Hypothalamus (tissue), 51 donors: ENCODE results near the gene REC8.
"Not testable (repeated sequence)": the region's sequence is repeated elsewhere in the genome, so short reads cannot be mapped to it uniquely, and the experiment has no call there.

ENCODE experiments used
- DNase-seq, 51 donors: peaks; one replicate each; lab custom pipeline; 2025; lab: John Stamatoyannopoulos, UW

Gene REC8

GRCh38 chr14:24196071-24197055 lies 24.5 kb downstream of the REC8 start:
- DNase-seq: peak in 1 of 51 donors; percentile 34

GRCh38 chr14:24197056-24197450 lies 25.2 kb downstream of the REC8 start:
- no peak for DNase-seq

DNA sequence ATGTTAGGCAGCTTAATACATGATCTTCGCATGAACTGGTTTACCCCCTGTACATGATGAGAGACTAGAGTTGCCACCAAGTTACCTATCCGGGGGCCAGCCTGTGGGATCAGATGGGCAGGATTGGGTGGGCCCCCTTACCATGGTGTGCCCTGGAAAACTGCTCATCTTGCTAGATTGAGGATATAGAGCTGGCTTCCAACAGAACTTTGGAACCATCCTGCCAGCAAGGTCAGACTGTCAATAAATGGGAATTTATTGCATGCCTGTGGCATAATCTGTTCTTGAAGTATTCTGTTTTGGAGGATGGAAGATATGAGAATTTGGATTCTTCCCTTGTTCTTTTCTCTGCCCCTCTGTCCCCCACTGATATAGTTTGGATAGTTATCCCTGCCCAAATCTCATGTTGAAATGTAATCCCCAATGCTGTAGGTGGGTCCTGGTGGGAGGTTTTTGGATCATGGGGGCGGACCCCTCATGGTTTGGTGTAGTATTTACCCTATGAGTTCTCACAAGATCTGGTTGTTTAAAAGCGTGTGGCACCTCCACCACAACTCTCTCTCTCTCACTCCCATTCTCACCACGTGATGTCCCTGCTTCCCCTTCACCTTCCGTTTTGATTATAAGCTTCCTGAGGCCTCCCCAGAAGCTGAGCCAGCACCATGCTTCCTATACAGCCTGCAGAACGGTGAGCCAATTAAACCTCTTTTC lies 27.1 kb downstream of the REC8 start:
- no peak for DNase-seq

- not testable (repeated sequence) for DNase-seq
Measured at GRCh38 chr14:24202538-24202937, 30.7 kb downstream of the REC8 start.

DNA sequence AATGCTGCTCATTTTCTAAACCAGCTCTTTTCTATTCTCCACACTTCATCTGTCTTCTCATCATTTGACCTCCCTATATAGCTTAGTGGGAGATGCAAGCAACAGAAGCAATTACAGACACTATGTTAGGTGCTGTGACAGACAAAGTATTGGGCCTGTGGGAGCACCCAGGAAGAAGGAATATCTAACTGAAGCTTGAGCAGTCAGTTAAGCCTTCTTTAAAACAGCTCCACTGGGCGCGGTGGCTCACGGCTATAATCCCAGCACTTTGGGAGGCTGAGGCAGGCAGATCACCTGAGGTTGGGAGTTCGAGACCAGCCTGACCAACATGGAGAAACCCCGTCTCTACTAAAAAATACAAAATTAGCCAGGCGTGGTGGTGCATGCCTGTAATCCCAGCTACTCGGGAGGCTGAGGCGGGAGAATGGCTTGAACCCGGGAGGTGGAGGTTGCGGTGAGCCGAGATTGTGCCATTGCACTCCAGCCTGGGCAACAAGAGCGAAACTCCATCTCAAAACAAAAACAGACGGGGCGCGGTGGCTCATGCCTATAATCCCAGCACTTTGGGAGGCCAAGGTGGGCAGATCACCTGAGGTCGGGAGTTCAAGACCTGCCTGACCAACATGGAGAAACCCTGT lies 31.5 kb downstream of the REC8 start:
- not testable (repeated sequence) for DNase-seq

GRCh38 chr14:24204163-24205146 lies 32.6 kb downstream of the REC8 start:
- no peak for DNase-seq

DNA sequence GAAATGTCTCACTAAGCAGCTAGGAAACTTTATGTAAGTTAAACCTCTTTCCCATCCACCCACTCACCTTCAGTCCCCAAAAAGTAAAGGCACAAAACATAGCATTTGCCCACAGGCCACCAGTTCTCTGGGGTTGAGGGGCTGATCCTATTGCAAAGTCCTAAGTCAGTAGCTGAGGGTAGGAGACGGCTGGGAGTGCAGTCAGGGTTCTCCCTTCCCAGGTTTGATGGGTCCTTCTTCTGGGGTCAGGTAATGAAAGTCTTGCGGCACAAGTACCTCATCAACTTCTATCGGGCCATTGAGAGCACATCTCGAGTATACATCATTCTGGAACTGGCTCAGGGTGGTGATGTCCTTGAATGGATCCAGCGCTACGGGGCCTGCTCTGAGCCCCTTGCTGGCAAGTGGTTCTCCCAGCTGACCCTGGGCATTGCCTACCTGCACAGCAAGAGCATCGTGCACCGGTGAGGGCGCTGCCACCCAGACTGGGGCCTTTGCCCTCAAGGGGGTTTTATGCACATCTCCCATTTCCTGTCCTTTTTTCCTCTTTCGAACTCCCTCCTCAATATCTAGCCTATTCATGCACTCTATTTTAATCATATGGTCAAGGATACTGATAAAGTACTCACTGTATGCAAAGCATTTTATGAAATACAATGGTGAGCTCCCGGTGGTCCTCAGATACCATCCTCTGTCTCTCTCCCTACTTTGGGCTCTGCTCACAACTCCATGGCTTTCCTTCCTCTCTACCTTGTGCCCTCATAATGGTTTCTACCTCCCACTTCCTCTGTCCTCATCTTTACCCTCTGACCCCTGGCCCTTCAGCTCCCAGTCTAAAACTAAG lies 34.6 kb downstream of the REC8 start:
- no peak for DNase-seq

- DNase-seq: no peak
Measured at GRCh38 chr14:24207104-24207551, 35.2 kb downstream of the REC8 start.

GRCh38 chr14:24207625-24208024 lies 35.7 kb downstream of the REC8 start:
- DNase-seq: no peak

DNA sequence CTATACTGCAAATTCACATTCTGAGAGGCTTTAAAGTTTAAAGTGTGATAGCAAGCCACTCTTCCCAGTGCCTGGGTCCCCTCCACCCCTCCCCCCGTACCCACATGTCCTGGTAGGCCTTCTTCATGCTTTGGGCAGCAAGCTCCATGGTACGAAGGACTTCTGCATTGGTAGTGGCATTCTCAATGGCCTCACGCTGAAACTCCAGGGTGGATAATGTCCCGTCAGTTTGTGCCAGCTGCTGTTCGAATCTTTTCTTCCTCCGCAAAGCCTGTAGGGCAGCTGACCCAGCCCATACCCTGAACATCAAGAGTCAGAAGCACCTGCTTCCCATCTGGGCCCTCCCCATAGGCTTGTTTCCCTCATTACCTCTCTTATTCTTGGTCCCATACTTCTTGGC lies 39.4 kb downstream of the REC8 start:
- no peak for DNase-seq

DNA sequence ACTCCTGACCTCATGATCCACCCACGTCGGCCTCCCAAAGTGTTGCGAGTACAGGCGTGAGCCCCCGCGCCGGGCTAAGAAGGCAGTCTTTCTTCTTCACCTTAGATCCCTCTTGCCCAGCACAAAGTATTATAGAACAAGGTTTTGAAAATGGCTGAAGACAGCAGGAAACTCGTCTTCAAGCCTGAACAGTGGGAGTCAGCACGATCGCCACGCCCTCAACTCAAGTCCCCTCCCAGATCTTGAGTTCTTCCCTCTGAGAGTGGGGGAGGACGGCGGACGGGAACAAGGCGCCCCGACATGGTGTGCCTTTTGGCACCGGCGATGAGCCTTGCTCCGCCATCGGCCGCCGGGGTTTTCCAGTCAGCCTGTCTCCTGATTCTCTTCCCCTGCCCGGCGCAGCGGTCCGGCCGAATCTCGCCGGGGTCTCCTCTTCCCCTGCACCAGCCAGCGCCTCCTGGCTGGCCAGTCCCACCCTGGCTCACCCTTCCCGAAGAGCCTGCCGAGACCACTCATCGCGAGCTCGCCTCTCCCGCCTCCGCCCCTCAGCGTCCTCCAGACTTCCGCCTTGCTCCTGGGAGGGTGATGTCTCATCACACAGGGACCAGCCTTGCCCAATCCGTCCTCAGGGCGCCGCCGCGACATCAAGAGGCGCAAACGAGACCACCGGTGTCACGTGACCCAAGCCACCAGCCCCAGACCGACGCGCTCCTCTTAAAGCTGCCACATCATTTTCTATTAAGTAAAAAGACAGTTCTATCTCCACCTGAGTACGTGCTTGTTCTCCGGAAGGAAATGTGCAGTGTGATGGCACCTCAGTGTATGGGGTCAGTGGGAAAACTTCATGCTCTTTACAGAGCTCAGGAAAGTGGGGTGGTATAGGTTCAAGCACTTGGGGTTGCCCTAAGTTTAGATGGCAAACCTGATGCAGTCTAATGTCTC lies 41.3 kb downstream of the REC8 start, which contains the start of gene CHMP4A:
Gene CHMP4A (minus strand): TSS at position 565 of the 942 bp plus-strand sequence. CDS start 49 bp downstream, at position 516.
- peak; percentile 54 to 96 (median 89) for DNase-seq

DNA sequence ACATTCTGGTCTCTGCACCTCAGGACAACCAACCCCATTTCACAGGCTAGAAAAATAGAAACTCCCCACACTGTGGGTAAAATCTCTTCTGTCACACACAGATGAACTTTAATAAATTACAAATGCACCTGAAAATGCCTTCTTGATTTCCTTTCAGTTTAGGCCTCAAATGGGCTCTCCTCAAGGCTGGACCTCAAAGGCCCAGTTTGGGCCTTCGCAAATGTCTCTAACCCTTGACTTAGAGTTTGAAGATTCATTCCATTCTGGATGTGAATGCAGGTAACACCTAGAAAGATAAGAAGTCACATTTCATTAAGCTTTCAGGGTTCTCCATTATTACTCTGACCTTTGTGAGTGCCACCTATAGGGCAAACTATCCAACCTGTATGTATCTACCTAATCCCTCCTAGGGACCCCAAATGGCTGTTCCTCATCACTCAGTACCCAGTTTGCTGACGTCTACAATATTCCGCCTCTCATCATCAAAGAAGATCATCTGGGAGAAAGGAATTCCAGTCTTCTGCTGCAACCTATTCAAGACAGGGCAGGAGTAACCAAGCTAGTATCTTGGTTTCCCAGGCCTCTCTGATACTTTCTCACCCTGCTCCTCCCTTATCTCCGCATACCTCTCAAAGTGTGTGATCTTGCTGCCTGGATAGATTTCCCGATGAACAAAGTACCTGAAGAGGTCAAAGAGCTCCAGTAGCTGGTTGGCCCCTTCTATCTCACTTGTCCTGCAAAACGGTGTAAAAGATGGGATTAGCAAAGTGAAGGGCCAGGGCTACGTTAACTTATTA lies 42.2 kb downstream of the REC8 start:
- no peak for DNase-seq

DNA sequence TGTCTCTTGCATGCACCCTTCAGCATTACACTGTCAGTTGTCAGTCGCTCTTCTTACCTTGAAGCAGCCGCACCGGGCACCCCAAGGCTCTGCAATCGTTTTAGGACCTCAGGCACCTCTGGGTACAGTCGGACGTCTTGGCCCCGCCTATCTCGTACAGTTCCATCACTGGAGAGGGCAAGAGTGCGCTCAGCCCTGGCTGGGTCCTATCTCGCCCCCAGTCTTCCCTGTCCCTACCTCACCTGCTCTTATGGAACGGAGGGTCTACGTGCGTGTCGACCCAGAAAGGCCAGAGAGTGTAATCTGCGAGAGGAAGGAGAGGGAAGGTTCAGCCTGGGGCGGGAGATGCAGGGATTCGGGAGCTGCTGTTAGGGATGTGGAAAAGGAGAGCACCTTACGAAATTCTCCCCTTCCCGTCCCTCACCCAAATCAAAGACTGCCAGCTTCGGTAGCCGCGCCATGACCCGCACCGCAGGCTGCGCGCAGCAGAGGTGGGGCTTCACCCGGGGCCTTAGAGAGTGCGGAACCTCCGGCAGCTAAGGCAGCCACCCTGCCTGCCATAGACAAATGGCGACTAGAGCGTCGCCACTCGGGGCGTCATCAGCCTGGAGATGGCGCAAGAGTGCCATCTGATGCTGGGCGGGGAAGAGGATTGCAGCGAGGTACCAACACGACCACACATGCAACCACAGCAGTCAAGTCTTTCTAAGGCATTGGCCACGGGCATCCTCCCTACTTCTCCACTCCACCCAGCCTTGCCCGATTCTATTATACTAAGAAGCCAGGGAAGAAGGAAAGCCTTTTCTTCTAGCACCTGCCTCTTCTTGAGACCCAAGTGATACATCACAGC lies 43.8 kb downstream of the REC8 start, which contains the start of gene MDP1:
Gene MDP1 (minus strand): TSS at position 572 of the 850 bp plus-strand sequence. CDS start 111 bp downstream, at position 461.
- peak; percentile 20 to 89 (median 73) for DNase-seq

DNA sequence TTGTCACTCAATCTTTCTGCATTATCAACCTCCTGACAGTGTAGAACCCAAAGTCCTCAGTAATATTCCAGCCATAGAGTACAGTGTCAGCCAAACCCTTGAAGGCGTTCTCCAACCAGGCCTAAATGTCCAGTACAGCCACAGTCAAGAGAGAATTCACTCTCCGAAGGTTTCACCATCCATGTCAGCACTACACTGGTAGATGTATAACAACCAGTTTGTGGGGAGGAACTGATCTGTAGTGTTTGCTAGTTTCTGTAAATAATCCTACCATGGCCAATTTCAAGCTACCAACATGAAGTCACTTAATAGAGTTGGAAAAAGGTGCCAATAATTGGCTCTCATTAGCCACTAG lies 44.4 kb downstream of the REC8 start:
- DNase-seq: no peak

- DNase-seq: not testable (repeated sequence)
Measured at GRCh38 chr14:24216876-24217275, 45.0 kb downstream of the REC8 start.

- DNase-seq: no peak
Measured at GRCh38 chr14:24219080-24219479, 47.2 kb downstream of the REC8 start.
